WTC11 (cell line): ENCODE results near the gene GRIN1. TPM values are rescaled to one million over a fixed set of nuclear protein-coding genes. Genes with fewer than 3 reads are reported as not detected.

Experiments
- ARID4B ChIP-seq: sonication (generic); formaldehyde crosslinking; IDR thresholded peaks from 2 replicates; pipeline ENCODE4 v1.8.0; 2023; ENCODE audit warnings: missing genetic modification reagents, mild to moderate bottlenecking, borderline replicate concordance
- CREM ChIP-seq: sonication (generic); formaldehyde crosslinking; IDR thresholded peaks from 2 replicates; pipeline ENCODE4 v1.8.1; 2022; ENCODE audit warnings: mild to moderate bottlenecking, missing genetic modification reagents, moderate library complexity
- E2F5 ChIP-seq: sonication (generic); formaldehyde crosslinking; IDR thresholded peaks from 2 replicates; pipeline ENCODE4 v1.8.1; 2022; ENCODE audit warnings: mild to moderate bottlenecking, moderate library complexity, missing genetic modification reagents
- EMX1 ChIP-seq: fragments of 250-450 bp; sonication (Bioruptor Pico); IDR thresholded peaks from 2 replicates; pipeline ENCODE4 v1.8.0; 2021; ENCODE audit warnings: mild to moderate bottlenecking
- FOXK1 ChIP-seq: sonication (generic); formaldehyde crosslinking; IDR thresholded peaks from 2 replicates; pipeline ENCODE4 v1.8.0; 2022; ENCODE audit warnings: mild to moderate bottlenecking, moderate library complexity, missing genetic modification reagents
- FOXP1 ChIP-seq: sonication (generic); formaldehyde crosslinking; IDR thresholded peaks from 2 replicates; pipeline ENCODE4 v1.8.0; 2022; ENCODE audit warnings: missing genetic modification reagents, mild to moderate bottlenecking, moderate library complexity, borderline replicate concordance
- GABPB1 ChIP-seq: sonication (generic); formaldehyde crosslinking; IDR thresholded peaks from 2 replicates; pipeline ENCODE4 v1.8.1; 2023; ENCODE audit warnings: mild to moderate bottlenecking, missing genetic modification reagents
- GTF2I ChIP-seq: fragments of 250-450 bp; sonication (Bioruptor Pico); conservative IDR thresholded peaks from 2 replicates; pipeline ENCODE4 v1.4.0; 2021; ENCODE audit warnings: mild to moderate bottlenecking
- HMGXB4 ChIP-seq: sonication (generic); formaldehyde crosslinking; IDR thresholded peaks from 2 replicates; pipeline ENCODE4 v1.8.1; 2023; ENCODE audit warnings: mild to moderate bottlenecking, moderate library complexity, missing genetic modification reagents
- JAZF1 ChIP-seq: fragments of 250-450 bp; sonication (Bioruptor Pico); IDR thresholded peaks from 2 replicates; pipeline ENCODE4 v1.9.0; 2021; ENCODE audit warnings: moderate library complexity, mild to moderate bottlenecking, inconsistent platforms
- KAT7 ChIP-seq: sonication (generic); formaldehyde crosslinking; IDR thresholded peaks from 2 replicates; pipeline ENCODE4 v1.8.1; 2023; ENCODE audit warnings: missing genetic modification reagents, mild to moderate bottlenecking, borderline replicate concordance
- MLX ChIP-seq: sonication (generic); formaldehyde crosslinking; IDR thresholded peaks from 2 replicates; pipeline ENCODE4 v1.8.1; 2023; ENCODE audit warnings: mild to moderate bottlenecking, missing genetic modification reagents, moderate library complexity
- MYBL2 ChIP-seq: sonication (generic); formaldehyde crosslinking; IDR thresholded peaks from 2 replicates; pipeline ENCODE4 v1.8.1; 2023; ENCODE audit warnings: mild to moderate bottlenecking, moderate library complexity, missing genetic modification reagents
- NFYB ChIP-seq: sonication (generic); formaldehyde crosslinking; conservative IDR thresholded peaks from 2 replicates; pipeline ENCODE4 v1.8.0; 2022; ENCODE audit warnings: low read depth, missing genetic modification reagents
- NR1H2 ChIP-seq: sonication (generic); formaldehyde crosslinking; IDR thresholded peaks from 2 replicates; pipeline ENCODE4 v1.9.0; 2021; ENCODE audit warnings: mild to moderate bottlenecking, moderate library complexity, missing genetic modification reagents
- TEAD1 ChIP-seq: sonication (generic); formaldehyde crosslinking; IDR thresholded peaks from 2 replicates; pipeline ENCODE4 v1.8.0; 2022; ENCODE audit warnings: mild to moderate bottlenecking, missing genetic modification reagents
- TP53 ChIP-seq: sonication (generic); formaldehyde crosslinking; IDR thresholded peaks from 2 replicates; pipeline ENCODE4 v1.8.1; 2023; ENCODE audit warnings: mild to moderate bottlenecking, missing genetic modification reagents
- ZBTB21 ChIP-seq: sonication (generic); formaldehyde crosslinking; IDR thresholded peaks from 2 replicates; pipeline ENCODE4 v1.8.1; 2023; ENCODE audit warnings: mild to moderate bottlenecking, missing genetic modification reagents, borderline replicate concordance
- ZNF121 ChIP-seq: sonication (generic); formaldehyde crosslinking; IDR thresholded peaks from 2 replicates; pipeline ENCODE4 v1.8.0; 2023; ENCODE audit warnings: missing genetic modification reagents
- ZNF138 ChIP-seq: sonication (generic); formaldehyde crosslinking; conservative IDR thresholded peaks from 2 replicates; pipeline ENCODE4 v1.8.1; 2022; ENCODE audit warnings: mild to moderate bottlenecking, moderate library complexity, missing genetic modification reagents
- ZNF396 ChIP-seq: fragments of 250-450 bp; sonication (Bioruptor Pico); IDR thresholded peaks from 2 replicates; pipeline ENCODE4 v1.8.0; 2021; ENCODE audit warnings: mild to moderate bottlenecking, moderate library complexity, borderline replicate concordance
- ZNF423 ChIP-seq: fragments of 250-450 bp; sonication (Bioruptor Pico); IDR thresholded peaks from 2 replicates; pipeline ENCODE4 v2.1.2; 2022; ENCODE audit warnings: mild to moderate bottlenecking, moderate library complexity
- ZNF671 ChIP-seq: fragments of 250-450 bp; sonication (Bioruptor Pico); IDR thresholded peaks from 2 replicates; pipeline ENCODE4 v1.8.0; 2021; ENCODE audit warnings: mild to moderate bottlenecking
- total RNA-seq: library from RNA; stranded (reverse); gene quantifications from 3 replicates; pipeline ENCODE4 v1.2.3, GENCODE V29; 2021
- TF ChIP-seq, protein P1 (sequence below): sonication (generic); formaldehyde crosslinking; IDR thresholded peaks from 2 replicates; pipeline ENCODE4 v1.8.1; 2023; ENCODE audit warnings: mild to moderate bottlenecking, missing genetic modification reagents, moderate library complexity
- TF ChIP-seq, protein P2 (sequence below): fragments of 250-450 bp; sonication (Bioruptor Pico); IDR thresholded peaks from 2 replicates; pipeline ENCODE4 v1.9.0; 2021; ENCODE audit warnings: moderate library complexity, mild to moderate bottlenecking, inconsistent platforms, borderline replicate concordance
- TF ChIP-seq, protein P3 (sequence below): sonication (generic); formaldehyde crosslinking; IDR thresholded peaks from 2 replicates; pipeline ENCODE4 v1.8.0; 2022; ENCODE audit warnings: mild to moderate bottlenecking, missing genetic modification reagents
- TF ChIP-seq, protein P4 (sequence below): sonication (generic); formaldehyde crosslinking; IDR thresholded peaks from 2 replicates; pipeline ENCODE4 v1.8.0; 2022; ENCODE audit warnings: mild to moderate bottlenecking, missing genetic modification reagents

Gene GRIN1
- total RNA-seq, 1 experiment from 2014 or later, result 4.1 TPM

DNA sequence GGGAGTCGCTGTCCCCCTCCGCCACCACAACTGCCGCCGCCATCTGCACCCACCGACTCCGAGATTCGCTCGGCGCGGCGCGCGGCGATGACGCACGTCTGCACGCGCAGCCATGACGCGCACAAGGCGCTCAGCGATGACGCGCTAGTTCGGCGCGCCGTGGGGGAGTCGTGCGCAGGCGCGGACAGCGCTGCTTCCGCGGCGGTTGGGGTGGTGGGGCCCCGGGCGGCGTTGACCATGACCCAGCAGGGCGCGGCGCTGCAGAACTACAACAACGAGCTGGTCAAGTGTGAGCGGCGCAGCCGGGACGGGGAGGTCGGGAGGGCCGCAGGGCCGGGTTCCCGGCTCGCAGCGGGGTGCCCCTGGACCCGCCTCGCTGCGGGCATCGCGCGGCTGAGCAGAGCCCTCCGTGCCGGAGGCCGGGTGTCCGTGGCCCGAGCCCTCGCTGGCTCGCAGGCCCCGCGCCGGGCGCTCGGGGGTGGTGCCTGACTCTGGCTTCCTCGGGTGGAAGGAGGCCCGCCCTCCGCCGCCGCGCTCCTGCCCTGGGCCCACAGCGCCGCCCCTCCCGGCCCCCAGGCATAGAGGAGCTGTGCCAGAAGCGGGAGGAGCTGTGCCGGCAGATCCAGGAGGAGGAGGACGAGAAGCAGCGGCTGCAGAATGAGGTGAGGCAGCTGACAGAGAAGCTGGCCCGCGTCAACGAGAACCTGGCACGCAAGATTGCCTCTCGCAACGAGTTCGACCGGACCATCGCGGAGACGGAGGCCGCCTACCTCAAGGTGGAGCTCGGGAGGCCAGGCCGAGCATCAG lies 49.7 kb downstream of the GRIN1 start, which contains the start of the genes ANAPC2 and SSNA1 (continued):
- peak; percentile 87; the same call in 1 of the 2 replicates for TF ChIP-seq E2F5 (CRISPR knock-in tag)
- peak; percentile 76; the same call in 1 of the 2 replicates for TF ChIP-seq TP53 (CRISPR knock-in tag)
- TF ChIP-seq, protein P1, sequence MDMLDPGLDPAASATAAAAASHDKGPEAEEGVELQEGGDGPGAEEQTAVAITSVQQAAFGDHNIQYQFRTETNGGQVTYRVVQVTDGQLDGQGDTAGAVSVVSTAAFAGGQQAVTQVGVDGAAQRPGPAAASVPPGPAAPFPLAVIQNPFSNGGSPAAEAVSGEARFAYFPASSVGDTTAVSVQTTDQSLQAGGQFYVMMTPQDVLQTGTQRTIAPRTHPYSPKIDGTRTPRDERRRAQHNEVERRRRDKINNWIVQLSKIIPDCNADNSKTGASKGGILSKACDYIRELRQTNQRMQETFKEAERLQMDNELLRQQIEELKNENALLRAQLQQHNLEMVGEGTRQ (CRISPR knock-in tag), result peak; percentile 72
- TF ChIP-seq ZNF671 (CRISPR knock-in tag), result 0 out of 2 replicates have a peak, but pooled peaks have one; percentile 16
- no peak for TF ChIP-seq ZNF423 (CRISPR knock-in tag)
- no peak for TF ChIP-seq ZNF121 (CRISPR knock-in tag)
- TF ChIP-seq ZNF138 (CRISPR knock-in tag), result peak; percentile 71; the same call in 1 of the 2 replicates
- no peak for TF ChIP-seq NFYB (CRISPR knock-in tag)
- peak; percentile 86; the same call in 1 of the 2 replicates for TF ChIP-seq MYBL2 (CRISPR knock-in tag)
- TF ChIP-seq, protein P2, sequence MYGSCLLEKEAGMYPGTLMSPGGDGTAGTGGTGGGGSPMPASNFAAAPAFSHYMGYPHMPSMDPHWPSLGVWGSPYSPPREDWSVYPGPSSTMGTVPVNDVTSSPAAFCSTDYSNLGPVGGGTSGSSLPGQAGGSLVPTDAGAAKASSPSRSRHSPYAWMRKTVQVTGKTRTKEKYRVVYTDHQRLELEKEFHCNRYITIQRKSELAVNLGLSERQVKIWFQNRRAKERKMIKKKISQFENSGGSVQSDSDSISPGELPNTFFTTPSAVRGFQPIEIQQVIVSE (CRISPR knock-in tag), result no peak
- no peak for TF ChIP-seq EMX1 (CRISPR knock-in tag)
- no peak for TF ChIP-seq FOXP1
- no peak for TF ChIP-seq GTF2I
- TF ChIP-seq ARID4B (CRISPR knock-in tag), result peak; percentile 85; the same call in 1 of the 2 replicates
- no peak for TF ChIP-seq MLX (CRISPR knock-in tag)
- TF ChIP-seq KAT7, result peak; percentile 94; the same call in 1 of the 2 replicates
- TF ChIP-seq ZBTB21 (CRISPR knock-in tag), result peak; percentile 95
- no peak for TF ChIP-seq JAZF1 (CRISPR knock-in tag)
- TF ChIP-seq GABPB1 (CRISPR knock-in tag), result peak; percentile 37; the same call in 1 of the 2 replicates
- no peak for TF ChIP-seq NR1H2
- TF ChIP-seq, protein P3, sequence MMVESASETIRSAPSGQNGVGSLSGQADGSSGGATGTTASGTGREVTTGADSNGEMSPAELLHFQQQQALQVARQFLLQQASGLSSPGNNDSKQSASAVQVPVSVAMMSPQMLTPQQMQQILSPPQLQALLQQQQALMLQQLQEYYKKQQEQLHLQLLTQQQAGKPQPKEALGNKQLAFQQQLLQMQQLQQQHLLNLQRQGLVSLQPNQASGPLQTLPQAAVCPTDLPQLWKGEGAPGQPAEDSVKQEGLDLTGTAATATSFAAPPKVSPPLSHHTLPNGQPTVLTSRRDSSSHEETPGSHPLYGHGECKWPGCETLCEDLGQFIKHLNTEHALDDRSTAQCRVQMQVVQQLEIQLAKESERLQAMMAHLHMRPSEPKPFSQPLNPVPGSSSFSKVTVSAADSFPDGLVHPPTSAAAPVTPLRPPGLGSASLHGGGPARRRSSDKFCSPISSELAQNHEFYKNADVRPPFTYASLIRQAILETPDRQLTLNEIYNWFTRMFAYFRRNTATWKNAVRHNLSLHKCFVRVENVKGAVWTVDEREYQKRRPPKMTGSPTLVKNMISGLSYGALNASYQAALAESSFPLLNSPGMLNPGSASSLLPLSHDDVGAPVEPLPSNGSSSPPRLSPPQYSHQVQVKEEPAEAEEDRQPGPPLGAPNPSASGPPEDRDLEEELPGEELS (CRISPR knock-in tag), result peak; percentile 88
- peak; percentile 100 for TF ChIP-seq CREM (CRISPR knock-in tag)
- TF ChIP-seq, protein P4, sequence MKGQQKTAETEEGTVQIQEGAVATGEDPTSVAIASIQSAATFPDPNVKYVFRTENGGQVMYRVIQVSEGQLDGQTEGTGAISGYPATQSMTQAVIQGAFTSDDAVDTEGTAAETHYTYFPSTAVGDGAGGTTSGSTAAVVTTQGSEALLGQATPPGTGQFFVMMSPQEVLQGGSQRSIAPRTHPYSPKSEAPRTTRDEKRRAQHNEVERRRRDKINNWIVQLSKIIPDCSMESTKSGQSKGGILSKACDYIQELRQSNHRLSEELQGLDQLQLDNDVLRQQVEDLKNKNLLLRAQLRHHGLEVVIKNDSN (CRISPR knock-in tag), result peak; percentile 51; the same call in 1 of the 2 replicates
- peak; percentile 55; the same call in 1 of the 2 replicates for TF ChIP-seq TEAD1 (CRISPR knock-in tag)
- peak; percentile 99 for TF ChIP-seq FOXK1
- peak; percentile 94 for TF ChIP-seq HMGXB4 (CRISPR knock-in tag)
- no peak for TF ChIP-seq ZNF396 (CRISPR knock-in tag)
